H9 (cell line): ENCODE measurements around the gene ARHGEF10L. TPM values are rescaled to one million over a fixed set of nuclear protein-coding genes. Genes with fewer than 3 reads are reported as not detected.
A peak's percentile ranks its signal among the peaks of the same experiment; 100 is the strongest.

Experiments
- DNase-seq: peaks from one replicate; pipeline ENCODE4 v3.0.0-alpha.2; 2017
- H2AFZ ChIP-seq: one replicate; pipeline ENCODE4 v1.6.1; 2013; ENCODE audit warnings: mild to moderate bottlenecking, low read length, control low read depth, moderate library complexity
- H2AK5ac ChIP-seq: 2 replicates; pipeline ENCODE4 v1.6.1; 2013; ENCODE audit warnings: low read length, control low read depth, mixed read lengths; ENCODE audit not compliant: insufficient read length
- H2BK120ac ChIP-seq: one replicate; pipeline ENCODE4 v1.6.1; 2013; ENCODE audit warnings: low read depth, mild to moderate bottlenecking, low read length, control low read depth, inconsistent platforms; ENCODE audit not compliant: poor library complexity, severe bottlenecking
- H2BK12ac ChIP-seq: 2 replicates; pipeline ENCODE4 v1.6.1; 2013; ENCODE audit warnings: low read length, control low read depth, mixed read lengths, low read depth; ENCODE audit not compliant: insufficient read length
- H2BK15ac ChIP-seq: 2 replicates; pipeline ENCODE4 v1.6.1; 2013; ENCODE audit warnings: low read depth, low read length, control low read depth
- H2BK20ac ChIP-seq: one replicate; pipeline ENCODE4 v1.6.1; 2013; ENCODE audit warnings: low read depth, mild to moderate bottlenecking, low read length, control low read depth, inconsistent platforms; ENCODE audit not compliant: poor library complexity, severe bottlenecking
- H2BK5ac ChIP-seq: 2 replicates; pipeline ENCODE4 v1.6.1; 2013; ENCODE audit warnings: low read length, control low read depth, mixed read lengths; ENCODE audit not compliant: insufficient read length
- H3K14ac ChIP-seq: 2 replicates; pipeline ENCODE4 v1.6.1; 2013; ENCODE audit warnings: low read length, control low read depth; ENCODE audit not compliant: insufficient read depth
- H3K18ac ChIP-seq: 2 replicates; pipeline ENCODE4 v1.6.1; 2013; ENCODE audit warnings: low read depth, mild to moderate bottlenecking, mixed read lengths, low read length, control low read depth; ENCODE audit not compliant: insufficient read length
- H3K23ac ChIP-seq: 2 replicates; pipeline ENCODE4 v1.6.1; 2013; ENCODE audit warnings: low read length, control low read depth, mixed read lengths, low read depth; ENCODE audit not compliant: insufficient read length
- H3K23me2 ChIP-seq: 2 replicates; pipeline ENCODE4 v1.6.1; 2013; ENCODE audit warnings: low read depth, mild to moderate bottlenecking, mixed read lengths, low read length, control low read depth; ENCODE audit not compliant: insufficient read length, poor library complexity, severe bottlenecking
- H3K27ac ChIP-seq: 2 replicates; pipeline ENCODE4 v1.5.1; 2013; ENCODE audit warnings: low read length, control low read depth, mixed read lengths, low read depth; ENCODE audit not compliant: insufficient read length
- H3K27me3 ChIP-seq: 2 replicates; pipeline ENCODE4 v1.6.1; 2013; ENCODE audit warnings: low read length, control low read depth, inconsistent platforms; ENCODE audit not compliant: insufficient read depth
- H3K4ac ChIP-seq: 2 replicates; pipeline ENCODE4 v1.6.1; 2013; ENCODE audit warnings: low read depth, mild to moderate bottlenecking, control low read depth, inconsistent platforms, low read length, moderate library complexity
- H3K4me1 ChIP-seq: 2 replicates; pipeline ENCODE4 v1.6.1; 2013; ENCODE audit warnings: low read length, control low read depth, inconsistent platforms; ENCODE audit not compliant: insufficient read depth
- H3K4me2 ChIP-seq: 2 replicates; pipeline ENCODE4 v1.6.1; 2013; ENCODE audit warnings: low read length, control low read depth, mixed read lengths; ENCODE audit not compliant: insufficient read length, insufficient read depth
- H3K56ac ChIP-seq: 2 replicates; pipeline ENCODE4 v1.6.1; 2013; ENCODE audit warnings: low read depth, mild to moderate bottlenecking, mixed read lengths, low read length, control low read depth; ENCODE audit not compliant: insufficient read length
- H3K79me1 ChIP-seq: 2 replicates; pipeline ENCODE4 v1.6.1; 2013; ENCODE audit warnings: low read depth, mild to moderate bottlenecking, moderate library complexity, low read length, control low read depth, inconsistent platforms; ENCODE audit not compliant: insufficient read depth, poor library complexity, severe bottlenecking
- H3K79me2 ChIP-seq: 2 replicates; pipeline ENCODE4 v1.6.1; 2013; ENCODE audit warnings: low read length, control low read depth, inconsistent platforms; ENCODE audit not compliant: insufficient read depth
- H3K9ac ChIP-seq: 2 replicates; pipeline ENCODE4 v1.6.1; 2013; ENCODE audit warnings: low read length, control low read depth, mixed read lengths; ENCODE audit not compliant: insufficient read length; ENCODE audit errors: extremely low read depth
- H3K9me3 ChIP-seq: one replicate; pipeline ENCODE4 v1.6.1; 2013; ENCODE audit warnings: low read depth, low read length, inconsistent platforms; ENCODE audit not compliant: control insufficient read depth
- H3T11ph ChIP-seq: one replicate; pipeline ENCODE4 v1.6.1; 2013; ENCODE audit warnings: mild to moderate bottlenecking, low read length, control low read depth, inconsistent platforms
- H4K20me1 ChIP-seq: one replicate; pipeline ENCODE4 v1.6.1; 2013; ENCODE audit not compliant: control insufficient read depth, insufficient read length, insufficient read depth
- H4K5ac ChIP-seq: 2 replicates; pipeline ENCODE4 v1.6.1; 2013; ENCODE audit warnings: low read depth, mild to moderate bottlenecking, mixed read lengths, low read length, control low read depth; ENCODE audit not compliant: insufficient read length
- H4K8ac ChIP-seq: replicated peaks from 2 replicates; pipeline ENCODE4 v1.6.1; 2013; ENCODE audit warnings: low read length, control low read depth, mixed read lengths, low read depth; ENCODE audit not compliant: insufficient read length
- H4K91ac ChIP-seq: 2 replicates; pipeline ENCODE4 v1.6.1; 2013; ENCODE audit warnings: low read depth, mild to moderate bottlenecking, moderate library complexity, mixed read lengths, low read length, control low read depth; ENCODE audit not compliant: insufficient read length
- H3K27ac Mint-ChIP-seq, 3 experiments: 2 replicates in 2 of 3; 3 replicates in 1 of 3; pipeline ENCODE4 v1.8.0; 2020 to 2021; ENCODE audit warnings: mixed read lengths in 3 of 3, mild to moderate bottlenecking in 1 of 3, moderate library complexity in 1 of 3
- H3K27me3 Mint-ChIP-seq: 2 replicates; pipeline ENCODE4 v1.8.0; 2021; ENCODE audit warnings: low read depth, mild to moderate bottlenecking, moderate library complexity, mixed read lengths
- H3K36me3 Mint-ChIP-seq, 3 experiments: 2 replicates in 2 of 3; 3 replicates in 1 of 3; pipeline ENCODE4 v1.8.0; 2020 to 2021; ENCODE audit warnings: low read depth in 3 of 3, mixed read lengths in 3 of 3; ENCODE audit not compliant: insufficient read depth in 1 of 3
- H3K4me1 Mint-ChIP-seq, 2 experiments: 2 replicates each; pipeline ENCODE4 v1.8.0; 2020; ENCODE audit warnings: mixed read lengths in 2 of 2
- H3K4me3 Mint-ChIP-seq, 2 experiments: 2 replicates in 1 of 2; 3 replicates in 1 of 2; pipeline ENCODE4 v1.8.0; 2020 to 2021; ENCODE audit warnings: mild to moderate bottlenecking in 2 of 2, mixed read lengths in 2 of 2, moderate library complexity in 1 of 2
- H3K9me3 Mint-ChIP-seq, 2 experiments: 2 replicates in 1 of 2; 3 replicates in 1 of 2; pipeline ENCODE4 v1.8.0; 2020; ENCODE audit warnings: mild to moderate bottlenecking in 2 of 2, mixed read lengths in 2 of 2, moderate library complexity in 1 of 2
- CTCF ChIP-seq: fragments of 200-600 bp; sonication (generic); conservative IDR thresholded peaks from 3 replicates; pipeline ENCODE4 v1.8.0; 2021; ENCODE audit warnings: antibody characterized with exemption, mild to moderate bottlenecking
- WGBS: extraction: QIAGEN DNeasy Blood & Tissue Kit; methylation state at CpG from one replicate; pipeline ENCODE4 v1.1.7; 2013; ENCODE audit warnings: missing lambda C conversion rate, low lambda C conversion rate, mixed read lengths; ENCODE audit not compliant: insufficient read length; ENCODE audit errors: extremely low coverage; 5-methylcytosine and 5-hydroxymethylcytosine counted together
- total RNA-seq: library from RNA; stranded (reverse); gene quantifications from 2 replicates; pipeline ENCODE4 v1.2.1, GENCODE V29; 2021

The ARHGEF10L gene
- total RNA-seq, 1 experiment from 2014 or later = 20.2 TPM

GRCh38 chr1:17591814-17592430 lies 52.4 kb downstream of the ARHGEF10L start:
- no peaks in the 10 kb centered on the region for H3K23me2 ChIP-seq
- H3K14ac ChIP-seq = no peak overlapping the region
- H3K9ac ChIP-seq = no peak overlapping the region
- no peak overlapping the region for H2BK12ac ChIP-seq
- H3K18ac ChIP-seq = no peak overlapping the region
- no peak overlapping the region for H3K23ac ChIP-seq
- TF ChIP-seq CTCF = no peak
- Mint-ChIP-seq H3K4me3 (no peak overlapping the region), H3K4me1 (peaks cover 29 to 33% of the 10 kb centered on the region in 2 experiments), H3K36me3 (peaks cover 3 to 56% (median 39%) of the 10 kb centered on the region in 3 experiments; a peak in 5 of 7 replicates), H3K27me3 (no peaks in the 10 kb centered on the region), H3K27ac (peak overlapping the region in 2 of 3 experiments; percentile 52 to 74; a peak in 4 of 7 replicates), H3K9me3 (no peaks in the 10 kb centered on the region; a peak in 1 of 5 replicates)
- H2BK120ac ChIP-seq = no peak overlapping the region
- no peak overlapping the region for H3K4ac ChIP-seq
- H2BK15ac ChIP-seq = no peak overlapping the region
- DNase-seq = no peak
- no peak overlapping the region for H4K91ac ChIP-seq
- H3K9me3 ChIP-seq = no peaks in the 10 kb centered on the region
- H4K20me1 ChIP-seq = no peaks in the 10 kb centered on the region
- no peak overlapping the region for H3K27ac ChIP-seq
- no CpG with 5 or more reads among the region's 7 CpGs for WGBS
- H2BK20ac ChIP-seq = no peak overlapping the region
- H4K8ac ChIP-seq = no peak overlapping the region
- H2AFZ ChIP-seq = no peak overlapping the region
- H3K27me3 ChIP-seq = no peaks in the 10 kb centered on the region
- no peak overlapping the region for H3K56ac ChIP-seq
- no peak overlapping the region for H2BK5ac ChIP-seq
- no peaks in the 10 kb centered on the region for H3K79me1 ChIP-seq
- H3K4me2 ChIP-seq = no peak overlapping the region
- H3T11ph ChIP-seq = no peak overlapping the region
- peaks cover 5% of the 10 kb centered on the region; the same call in 1 of the 2 replicates for H3K4me1 ChIP-seq
- H2AK5ac ChIP-seq = no peak overlapping the region
- no peak overlapping the region for H4K5ac ChIP-seq
- H3K79me2 ChIP-seq = no peaks in the 10 kb centered on the region; the same call in 1 of the 2 replicates
